ENCODE results near the gene BLM. TPM values are rescaled to one million over a fixed set of nuclear protein-coding genes. Genes with fewer than 3 reads are reported as not detected.

Gene BLM
- total and polyA plus RNA-seq, 2 experiments from 2014 or later: 1.9 to 4.8 TPM

DNA sequence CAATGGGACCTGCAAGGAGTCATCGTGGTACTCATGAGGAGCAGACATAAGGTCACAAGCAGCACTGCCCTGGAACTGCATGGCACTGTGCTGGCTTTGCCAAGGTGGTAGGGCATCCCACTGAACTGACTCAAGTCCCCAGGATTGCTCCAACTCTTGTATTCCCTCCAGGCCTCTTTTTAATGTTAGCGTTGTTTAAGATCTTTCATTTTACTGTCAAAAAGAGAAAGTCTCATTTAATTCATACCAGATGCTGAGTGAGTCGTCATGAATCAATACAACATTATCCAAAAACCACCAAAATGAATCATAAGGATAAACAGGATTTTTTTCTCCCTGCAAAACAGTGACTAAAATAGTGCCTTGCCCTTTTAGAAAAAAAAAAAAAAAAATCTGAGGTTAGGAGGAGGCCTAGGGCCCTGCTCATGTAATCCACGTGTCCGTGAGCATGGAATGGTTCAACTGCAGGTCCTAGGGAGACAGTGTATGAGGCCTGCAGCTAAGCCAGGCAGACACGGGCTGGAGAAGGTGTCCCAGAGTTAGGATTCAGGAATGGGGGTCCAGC is 36.7 kb upstream of the BLM start:
- no peak for TF ChIP-seq EZH2 (IDR thresholded peaks at IDR 0.05; ENCODE audit: insufficient read depth, poor library complexity, severe bottlenecking)
- peak; percentile 91 for TF ChIP-seq EZH2phosphoT487 (IDR thresholded peaks at IDR 0.05; ENCODE audit: insufficient read depth, low read depth)
- Histone ChIP-seq H3K79me2 (ENCODE audit: insufficient read depth) (no peaks in the 10 kb centered on the region), H3K4me2 (ENCODE audit: unreplicated experiment) (peak overlapping the region; percentile 65), H3K27ac (peak overlapping the region; percentile 89), H4K20me1 (ENCODE audit: insufficient read depth) (no peaks in the 10 kb centered on the region), H3K4me3 (no peak overlapping the region), H3K9ac (peak overlapping the region; percentile 61), H3K36me3 (ENCODE audit: low read depth) (no peaks in the 10 kb centered on the region), H3K27me3 (replicated peaks; ENCODE audit: insufficient read depth) (no peaks in the 10 kb centered on the region), H3K9me3 (ENCODE audit: low read depth) (no peaks in the 10 kb centered on the region), H3F3A (ENCODE audit: insufficient read depth) (peaks cover 25% of the 10 kb centered on the region), H3K4me1 (ENCODE audit: insufficient read depth) (peaks cover 22% of the 10 kb centered on the region), H2AFZ (0 out of 2 replicates have a peak overlapping the region, but pooled peaks have one; percentile 20), H3K9me2 (ENCODE audit: insufficient read depth) (no peaks in the 10 kb centered on the region)
- 1% methylated on average over 6 of the region's 6 CpGs for WGBS, 2 experiments (ENCODE audit: low coverage in 1 of 2, low lambda C conversion rate in 2 of 2, missing lambda C conversion rate in 2 of 2)
- in situ Hi-C loops (cut with MboI): no loop called here
- peak; percentile 97 for DNase-seq

DNA sequence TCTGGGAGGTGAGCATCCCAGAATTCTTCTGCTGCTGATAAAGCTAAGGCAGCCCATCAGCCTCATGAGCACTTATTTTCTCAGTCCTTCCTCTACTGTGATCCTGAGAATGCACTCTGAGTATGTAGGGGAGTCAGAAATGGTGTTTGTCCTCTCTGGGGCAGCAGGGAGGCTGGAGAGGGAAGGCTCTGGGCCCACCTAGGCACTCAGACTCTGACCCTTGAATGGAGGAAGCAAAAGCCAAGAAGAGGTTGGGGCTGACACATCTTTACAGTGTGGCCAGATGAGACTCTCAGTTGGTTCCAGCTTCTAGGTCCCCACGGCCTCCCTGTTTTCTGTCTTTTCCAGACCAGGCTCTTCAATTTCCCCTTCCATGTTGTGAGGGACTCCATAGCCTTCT is 36.1 kb upstream of the BLM start:
- Histone ChIP-seq H3K9me3 (ENCODE audit: low read depth) (no peaks in the 10 kb centered on the region), H3K9me2 (ENCODE audit: insufficient read depth) (no peaks in the 10 kb centered on the region), H3K27me3 (replicated peaks; ENCODE audit: insufficient read depth) (no peaks in the 10 kb centered on the region), H3K36me3 (ENCODE audit: low read depth) (no peaks in the 10 kb centered on the region), H4K20me1 (ENCODE audit: insufficient read depth) (no peaks in the 10 kb centered on the region), H3K79me2 (ENCODE audit: insufficient read depth) (no peaks in the 10 kb centered on the region), H3K27ac (peak overlapping the region; percentile 89), H3K4me3 (no peak overlapping the region), H3K4me2 (ENCODE audit: unreplicated experiment) (peak overlapping the region; percentile 9), H3K4me1 (ENCODE audit: insufficient read depth) (peaks cover 22% of the 10 kb centered on the region), H3K9ac (peak overlapping the region; percentile 61), H2AFZ (0 out of 2 replicates have a peak overlapping the region, but pooled peaks have one; percentile 20), H3F3A (ENCODE audit: insufficient read depth) (peaks cover 25% of the 10 kb centered on the region)
- no peak for TF ChIP-seq EZH2phosphoT487 (IDR thresholded peaks at IDR 0.05; ENCODE audit: insufficient read depth, low read depth)
- no peak for TF ChIP-seq EZH2 (IDR thresholded peaks at IDR 0.05; ENCODE audit: insufficient read depth, poor library complexity, severe bottlenecking)
- WGBS, 2 experiments (ENCODE audit: low coverage in 1 of 2, low lambda C conversion rate in 2 of 2, missing lambda C conversion rate in 2 of 2): 13 to 17% methylated on average over 1 of the region's 1 CpG
- in situ Hi-C loops (cut with MboI): no loop called here
- DNase-seq: no peak

DNA sequence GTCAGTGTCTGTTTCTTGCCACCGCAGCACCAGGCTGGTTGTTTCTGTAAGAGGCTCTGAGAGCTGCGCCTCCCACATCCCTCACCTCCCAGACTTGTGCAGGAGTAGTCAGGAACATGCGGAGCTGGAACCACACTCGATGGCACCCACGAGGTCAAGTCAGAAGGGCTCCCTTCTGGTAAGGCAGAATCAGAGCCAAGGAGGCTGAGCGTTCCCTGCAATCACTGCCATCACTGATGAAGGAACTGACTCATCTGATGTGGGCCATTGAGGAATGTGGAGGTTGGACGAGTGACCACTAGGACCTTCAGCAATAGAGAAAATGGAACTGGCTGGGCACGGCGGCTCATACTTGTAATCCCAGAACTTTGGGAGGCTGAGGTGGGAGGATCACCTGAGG is 35.7 kb upstream of the BLM start:
- H3F3A ChIP-seq (ENCODE audit: insufficient read depth): peaks cover 25% of the 10 kb centered on the region
- DNase-seq: peak; percentile 92
- no peaks in the 10 kb centered on the region for H4K20me1 ChIP-seq (ENCODE audit: insufficient read depth)
- no peaks in the 10 kb centered on the region for H3K9me3 ChIP-seq (ENCODE audit: low read depth)
- H3K36me3 ChIP-seq (ENCODE audit: low read depth): no peaks in the 10 kb centered on the region
- in situ Hi-C loops (cut with MboI): no loop called here
- H3K79me2 ChIP-seq (ENCODE audit: insufficient read depth): no peaks in the 10 kb centered on the region
- peak overlapping the region; percentile 8 for H3K4me2 ChIP-seq (ENCODE audit: unreplicated experiment)
- no peak overlapping the region for H2AFZ ChIP-seq
- 15% methylated on average over 9 of the region's 9 CpGs for WGBS, 2 experiments (ENCODE audit: low coverage in 1 of 2, low lambda C conversion rate in 2 of 2, missing lambda C conversion rate in 2 of 2)
- H3K9me2 ChIP-seq (ENCODE audit: insufficient read depth): no peaks in the 10 kb centered on the region
- no peak overlapping the region for H3K4me3 ChIP-seq
- peaks cover 22% of the 10 kb centered on the region for H3K4me1 ChIP-seq (ENCODE audit: insufficient read depth)
- no peak for TF ChIP-seq EZH2 (IDR thresholded peaks at IDR 0.05; ENCODE audit: insufficient read depth, poor library complexity, severe bottlenecking)
- no peak for TF ChIP-seq EZH2phosphoT487 (IDR thresholded peaks at IDR 0.05; ENCODE audit: insufficient read depth, low read depth)
- no peaks in the 10 kb centered on the region for H3K27me3 ChIP-seq (replicated peaks; ENCODE audit: insufficient read depth)
- peak overlapping the region; percentile 61; the same call in 1 of the 2 replicates for H3K9ac ChIP-seq
- H3K27ac ChIP-seq: peak overlapping the region; percentile 89

DNA sequence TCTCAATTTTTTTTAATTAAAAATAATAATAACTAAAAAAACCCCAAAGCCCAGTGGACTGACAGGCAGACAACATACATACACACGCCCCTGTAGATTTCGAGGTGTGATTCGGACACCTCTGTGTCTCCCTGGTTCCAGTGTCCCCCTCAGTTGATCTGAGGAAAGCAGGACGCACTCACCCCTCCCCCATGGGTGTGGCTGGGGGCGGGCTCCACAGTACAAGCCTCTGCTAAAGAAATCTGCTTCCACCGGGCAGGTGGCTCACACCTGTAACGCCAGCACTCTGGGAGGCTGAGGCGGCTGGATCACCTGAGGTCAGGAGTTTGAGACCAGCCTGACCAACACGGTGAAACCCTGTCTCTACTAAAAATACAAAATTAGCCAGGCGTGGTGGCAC is 33.8 kb upstream of the BLM start:
- Histone ChIP-seq H3K4me2 (ENCODE audit: unreplicated experiment) (no peak overlapping the region), H3K27ac (no peak overlapping the region), H3K27me3 (replicated peaks; ENCODE audit: insufficient read depth) (no peaks in the 10 kb centered on the region), H3K9me3 (ENCODE audit: low read depth) (no peaks in the 10 kb centered on the region), H3K36me3 (ENCODE audit: low read depth) (no peaks in the 10 kb centered on the region), H3K9me2 (ENCODE audit: insufficient read depth) (no peaks in the 10 kb centered on the region), H3K9ac (no peak overlapping the region), H3K4me3 (no peak overlapping the region), H3K4me1 (ENCODE audit: insufficient read depth) (peaks cover 22% of the 10 kb centered on the region), H4K20me1 (ENCODE audit: insufficient read depth) (no peaks in the 10 kb centered on the region), H2AFZ (no peak overlapping the region), H3F3A (ENCODE audit: insufficient read depth) (peaks cover 25% of the 10 kb centered on the region), H3K79me2 (ENCODE audit: insufficient read depth) (no peaks in the 10 kb centered on the region)
- WGBS, 2 experiments (ENCODE audit: low coverage in 1 of 2, low lambda C conversion rate in 2 of 2, missing lambda C conversion rate in 2 of 2): 70 to 78% methylated on average over 10 of the region's 10 CpGs
- DNase-seq: no peak
- in situ Hi-C loops (cut with MboI): no loop called here
- TF ChIP-seq EZH2phosphoT487 (IDR thresholded peaks at IDR 0.05; ENCODE audit: insufficient read depth, low read depth): no peak
- TF ChIP-seq EZH2 (IDR thresholded peaks at IDR 0.05; ENCODE audit: insufficient read depth, poor library complexity, severe bottlenecking): no peak

All from GM23248 (cell line).